HG02938 (cell line): Measurements from ENCODE around the gene SMARCB1.

Experiments used
- ATAC-seq: cut with Tn5 transposase; IDR thresholded peaks from one replicate; pipeline ENCODE4 v1.9.1; 2021; ENCODE audit warnings: mild to moderate bottlenecking, moderate library complexity; ENCODE audit not compliant: unreplicated experiment

Gene SMARCB1

DNA sequence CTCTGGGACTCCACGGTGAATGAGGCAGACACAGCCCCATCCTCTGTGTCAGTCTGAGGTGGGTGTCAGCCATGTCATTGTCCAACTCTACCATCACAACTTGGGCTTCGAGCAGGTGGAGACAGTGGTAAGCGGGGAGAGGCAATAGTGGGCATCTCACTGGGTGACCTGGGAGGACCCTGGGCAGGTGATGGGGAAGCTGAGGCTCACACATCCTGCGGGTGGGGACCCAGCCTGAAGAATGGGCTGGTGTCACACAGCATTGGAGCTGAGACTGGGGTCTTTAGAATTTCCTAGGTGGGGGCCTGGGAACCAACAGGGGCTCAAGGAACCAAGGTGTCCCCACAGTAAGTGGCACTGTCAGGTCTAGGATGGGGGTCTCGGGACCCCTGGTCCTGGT is 7.0 kb upstream of the SMARCB1 start:
- no peak for ATAC-seq

DNA sequence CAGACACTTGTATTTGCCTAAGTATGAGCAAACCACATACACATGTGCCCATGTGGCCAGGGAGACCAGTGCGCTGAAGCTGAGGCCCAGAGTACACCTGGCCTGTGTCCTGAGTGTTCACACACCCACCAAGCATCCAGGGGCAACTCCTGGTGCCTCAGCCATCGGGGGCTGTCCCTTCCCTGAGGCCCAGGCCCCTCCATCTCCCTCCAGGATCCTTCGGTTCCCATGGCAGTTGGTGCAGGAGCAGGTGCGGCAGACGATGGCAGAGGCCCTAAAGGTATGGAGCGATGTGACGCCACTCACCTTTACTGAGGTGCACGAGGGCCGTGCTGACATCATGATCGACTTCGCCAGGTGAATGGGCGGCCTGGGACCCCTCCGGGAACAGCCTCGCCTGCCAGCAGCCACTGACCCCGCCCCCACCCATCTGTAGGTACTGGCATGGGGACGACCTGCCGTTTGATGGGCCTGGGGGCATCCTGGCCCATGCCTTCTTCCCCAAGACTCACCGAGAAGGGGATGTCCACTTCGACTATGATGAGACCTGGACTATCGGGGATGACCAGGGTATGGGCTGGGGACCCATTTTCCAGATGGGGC is 6.5 kb upstream of the SMARCB1 start:
- no peak for ATAC-seq

DNA sequence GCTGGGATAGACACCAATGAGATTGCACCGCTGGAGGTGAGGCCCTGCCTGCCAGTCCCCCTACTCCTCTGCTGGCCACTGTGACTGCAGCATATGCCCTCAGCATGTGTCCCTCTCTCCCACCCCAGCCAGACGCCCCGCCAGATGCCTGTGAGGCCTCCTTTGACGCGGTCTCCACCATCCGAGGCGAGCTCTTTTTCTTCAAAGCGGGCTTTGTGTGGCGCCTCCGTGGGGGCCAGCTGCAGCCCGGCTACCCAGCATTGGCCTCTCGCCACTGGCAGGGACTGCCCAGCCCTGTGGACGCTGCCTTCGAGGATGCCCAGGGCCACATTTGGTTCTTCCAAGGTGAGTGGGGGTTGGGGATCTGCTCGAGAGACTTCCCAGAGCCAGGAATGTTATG is 5.7 kb upstream of the SMARCB1 start:
- no peak for ATAC-seq

DNA sequence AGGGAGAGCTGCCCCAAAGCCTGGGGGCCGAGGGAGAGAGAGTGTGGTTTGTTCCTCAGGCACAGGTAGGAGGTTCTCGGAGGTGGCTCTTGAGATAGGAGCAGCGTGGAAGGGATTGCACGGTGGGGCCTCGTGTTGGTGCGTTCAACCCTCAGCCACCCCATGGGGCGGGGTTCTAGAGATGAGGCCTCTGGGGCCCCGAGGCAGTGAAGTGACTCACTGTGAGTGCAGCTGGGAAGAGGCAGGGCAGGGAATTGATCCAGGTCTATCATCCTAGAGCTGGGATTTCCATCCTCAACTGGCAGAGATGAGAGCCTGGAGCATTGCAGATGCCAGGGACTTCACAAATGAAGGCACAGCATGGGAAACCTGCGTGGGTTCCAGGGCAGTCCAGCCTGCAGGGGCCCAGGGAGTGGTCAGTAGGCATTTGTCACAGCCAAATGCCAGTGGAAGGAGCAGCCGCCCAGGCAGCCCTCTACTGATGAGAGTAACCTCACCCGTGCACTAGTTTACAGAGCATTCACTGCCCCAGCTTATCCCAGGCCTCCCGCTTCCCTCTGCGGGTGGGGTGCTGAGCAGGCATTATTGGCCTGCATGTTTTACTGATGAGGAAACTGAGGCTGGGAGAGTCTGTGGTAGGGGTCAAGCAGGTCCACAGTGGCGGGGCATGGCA is 5.1 kb upstream of the SMARCB1 start:
- ATAC-seq, result no peak

DNA sequence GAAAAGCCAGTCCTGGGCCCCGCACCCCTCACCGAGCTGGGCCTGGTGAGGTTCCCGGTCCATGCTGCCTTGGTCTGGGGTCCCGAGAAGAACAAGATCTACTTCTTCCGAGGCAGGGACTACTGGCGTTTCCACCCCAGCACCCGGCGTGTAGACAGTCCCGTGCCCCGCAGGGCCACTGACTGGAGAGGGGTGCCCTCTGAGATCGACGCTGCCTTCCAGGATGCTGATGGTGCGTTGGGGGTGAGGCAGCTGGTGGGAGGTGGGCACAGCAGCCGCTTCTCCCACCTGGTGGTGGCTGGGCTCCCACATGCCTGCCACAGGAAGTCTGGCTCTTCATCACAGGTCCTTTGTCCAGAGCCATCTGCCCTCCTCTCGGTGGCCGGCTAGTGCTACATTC is 4.5 kb upstream of the SMARCB1 start:
- ATAC-seq, result no peak

DNA sequence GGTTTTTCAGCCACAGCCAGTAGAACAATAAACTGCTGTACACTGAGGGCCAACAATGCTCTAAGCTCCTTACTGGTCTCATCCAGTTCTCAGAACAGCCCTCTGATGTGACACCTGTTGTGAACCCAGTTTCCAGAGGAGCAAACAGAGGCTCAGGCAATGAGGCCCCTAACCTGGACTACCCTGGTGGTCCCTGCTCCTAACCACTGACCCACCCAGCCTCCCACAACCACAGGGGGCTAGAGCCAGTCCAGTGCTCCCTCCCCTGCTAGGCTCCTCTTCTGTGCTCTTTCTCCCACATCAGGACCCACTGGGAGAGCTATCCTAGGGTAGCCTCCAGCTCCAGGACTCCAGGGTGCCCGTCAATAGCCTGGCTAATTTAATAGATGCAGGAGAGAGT is 4.1 kb upstream of the SMARCB1 start:
- ATAC-seq, result no peak

DNA sequence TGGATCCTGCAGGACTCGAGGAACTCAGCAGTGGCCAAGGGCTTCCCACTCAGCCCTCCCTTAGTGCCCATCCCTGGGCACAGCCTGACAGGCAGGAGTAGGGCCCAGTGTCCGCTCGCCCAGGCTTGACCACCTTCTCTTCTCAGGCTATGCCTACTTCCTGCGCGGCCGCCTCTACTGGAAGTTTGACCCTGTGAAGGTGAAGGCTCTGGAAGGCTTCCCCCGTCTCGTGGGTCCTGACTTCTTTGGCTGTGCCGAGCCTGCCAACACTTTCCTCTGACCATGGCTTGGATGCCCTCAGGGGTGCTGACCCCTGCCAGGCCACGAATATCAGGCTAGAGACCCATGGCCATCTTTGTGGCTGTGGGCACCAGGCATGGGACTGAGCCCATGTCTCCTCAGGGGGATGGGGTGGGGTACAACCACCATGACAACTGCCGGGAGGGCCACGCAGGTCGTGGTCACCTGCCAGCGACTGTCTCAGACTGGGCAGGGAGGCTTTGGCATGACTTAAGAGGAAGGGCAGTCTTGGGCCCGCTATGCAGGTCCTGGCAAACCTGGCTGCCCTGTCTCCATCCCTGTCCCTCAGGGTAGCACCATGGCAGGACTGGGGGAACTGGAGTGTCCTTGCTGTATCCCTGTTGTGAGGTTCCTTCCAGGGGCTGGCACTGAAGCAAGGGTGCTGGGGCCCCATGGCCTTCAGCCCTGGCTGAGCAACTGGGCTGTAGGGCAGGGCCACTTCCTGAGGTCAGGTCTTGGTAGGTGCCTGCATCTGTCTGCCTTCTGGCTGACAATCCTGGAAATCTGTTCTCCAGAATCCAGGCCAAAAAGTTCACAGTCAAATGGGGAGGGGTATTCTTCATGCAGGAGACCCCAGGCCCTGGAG is 3.3 kb upstream of the SMARCB1 start:
- no peak for ATAC-seq

DNA sequence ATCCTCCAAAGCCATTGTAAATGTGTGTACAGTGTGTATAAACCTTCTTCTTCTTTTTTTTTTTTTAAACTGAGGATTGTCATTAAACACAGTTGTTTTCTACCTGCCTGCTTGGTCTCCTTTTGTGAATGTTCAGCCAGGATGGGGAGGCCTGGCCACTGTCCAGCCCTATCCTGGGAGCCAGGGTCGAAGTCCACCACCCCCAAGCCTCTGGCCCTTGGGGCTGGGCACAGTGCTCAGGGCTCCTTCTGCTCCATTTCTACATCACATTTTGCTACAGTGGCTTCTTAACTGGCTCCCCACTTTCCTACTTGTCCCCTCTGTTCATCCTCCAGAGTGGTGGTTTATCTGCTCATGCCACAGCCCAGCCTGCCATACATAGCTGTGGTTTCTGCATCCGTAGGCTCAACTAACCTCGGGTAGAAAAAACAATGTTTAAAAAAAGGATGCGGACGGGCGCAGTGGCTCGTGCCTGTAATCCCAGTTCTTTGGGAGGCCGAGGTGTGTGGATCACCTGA is 2.5 kb upstream of the SMARCB1 start:
- ATAC-seq, result no peak

DNA sequence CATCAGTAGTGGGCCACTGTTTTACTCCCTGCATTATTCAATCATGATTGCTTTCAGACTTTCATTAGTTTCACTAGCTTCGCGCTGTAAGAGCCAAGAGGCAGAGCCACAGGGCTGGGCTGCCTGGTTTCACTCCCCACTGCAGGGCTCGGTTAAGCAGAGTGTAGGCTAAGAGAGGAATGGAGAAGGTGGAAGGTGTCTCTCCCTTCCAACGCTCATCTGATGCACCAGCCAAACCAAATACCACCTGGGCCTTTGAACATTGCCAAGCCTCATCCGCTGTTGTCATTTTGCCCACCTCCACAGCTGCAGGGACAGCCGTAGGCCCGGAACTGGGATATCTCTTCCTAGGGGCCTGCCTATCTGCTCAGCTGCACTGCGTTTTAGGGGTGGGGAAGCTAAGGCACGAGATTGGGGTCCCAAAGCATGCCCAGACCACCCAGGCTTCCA is 480 bp upstream of the SMARCB1 start:
- ATAC-seq, result no peak

DNA sequence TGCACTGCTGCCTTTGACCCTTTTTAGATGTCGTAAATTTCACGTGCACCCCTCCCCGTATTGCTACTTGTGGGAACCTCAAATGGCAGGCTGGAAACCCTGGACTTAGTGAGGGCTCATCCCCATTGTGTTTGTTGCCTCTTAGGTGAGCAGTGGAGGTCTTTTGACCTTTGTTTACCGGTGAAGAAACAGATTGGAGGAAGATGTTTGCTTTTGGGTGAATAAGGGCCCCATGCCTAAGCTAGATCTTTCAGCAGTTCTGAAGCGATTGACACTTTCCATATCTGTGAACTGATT is 782 bp downstream of the SMARCB1 start:
- ATAC-seq, result no peak

DNA sequence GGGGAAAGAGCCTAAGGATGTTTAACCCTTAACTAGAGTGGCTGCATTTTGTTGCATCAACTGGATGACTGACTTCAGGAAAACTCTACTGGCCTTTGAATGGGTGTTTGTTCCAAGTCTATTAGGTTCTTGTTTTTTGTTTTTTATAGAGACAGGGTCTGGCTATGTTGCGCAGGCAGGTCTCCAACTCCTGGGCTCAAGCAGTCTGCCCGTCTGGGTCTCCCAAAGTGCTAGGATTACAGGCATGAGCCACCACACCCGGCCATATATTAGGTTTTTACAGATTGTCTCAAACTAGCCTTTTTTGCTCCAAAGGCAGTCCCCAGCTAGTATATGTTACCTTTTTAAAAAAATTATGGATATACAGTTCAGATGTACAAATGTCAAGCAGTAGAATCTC is 1.1 kb downstream of the SMARCB1 start:
- ATAC-seq, result no peak

DNA sequence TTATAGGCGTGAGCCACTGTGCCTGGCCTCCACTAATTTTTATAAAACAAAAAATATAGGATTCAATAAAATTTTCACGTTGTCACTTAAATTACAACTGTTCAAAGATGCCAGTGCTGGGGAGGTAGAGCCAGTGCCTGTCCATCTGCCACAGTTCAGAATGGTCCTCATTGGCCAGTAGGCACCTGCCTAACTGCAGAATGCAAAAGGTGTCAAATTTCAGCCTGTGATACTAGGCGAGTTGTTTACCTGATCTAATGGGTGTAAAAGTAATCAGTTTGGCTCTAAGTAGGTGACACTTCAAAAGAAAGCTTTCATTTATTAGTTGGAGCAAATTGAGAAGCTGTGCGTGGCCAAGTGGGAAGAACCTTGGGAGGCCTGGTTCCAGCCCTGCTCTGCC is 2.4 kb downstream of the SMARCB1 start:
- ATAC-seq, result no peak

DNA sequence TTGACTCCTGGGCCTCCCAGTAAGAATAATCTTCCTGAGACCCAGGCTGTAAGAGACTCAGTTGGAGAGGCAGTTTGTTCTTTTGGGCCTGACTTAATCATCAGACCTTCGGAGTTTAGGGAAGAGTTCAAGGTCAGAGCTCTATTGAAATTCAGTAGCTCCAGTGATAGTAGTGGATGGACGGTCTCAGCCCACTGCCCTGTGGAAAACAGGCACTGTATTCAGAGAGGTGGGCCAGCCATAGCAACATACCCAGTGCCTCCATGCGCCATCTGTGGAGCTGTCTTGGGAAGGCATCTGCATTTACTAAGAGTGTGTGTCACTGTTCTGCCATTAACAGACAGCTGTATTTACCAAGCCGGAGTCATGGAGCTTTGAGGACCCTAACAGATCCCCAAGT is 2.9 kb downstream of the SMARCB1 start:
- no peak for ATAC-seq

DNA sequence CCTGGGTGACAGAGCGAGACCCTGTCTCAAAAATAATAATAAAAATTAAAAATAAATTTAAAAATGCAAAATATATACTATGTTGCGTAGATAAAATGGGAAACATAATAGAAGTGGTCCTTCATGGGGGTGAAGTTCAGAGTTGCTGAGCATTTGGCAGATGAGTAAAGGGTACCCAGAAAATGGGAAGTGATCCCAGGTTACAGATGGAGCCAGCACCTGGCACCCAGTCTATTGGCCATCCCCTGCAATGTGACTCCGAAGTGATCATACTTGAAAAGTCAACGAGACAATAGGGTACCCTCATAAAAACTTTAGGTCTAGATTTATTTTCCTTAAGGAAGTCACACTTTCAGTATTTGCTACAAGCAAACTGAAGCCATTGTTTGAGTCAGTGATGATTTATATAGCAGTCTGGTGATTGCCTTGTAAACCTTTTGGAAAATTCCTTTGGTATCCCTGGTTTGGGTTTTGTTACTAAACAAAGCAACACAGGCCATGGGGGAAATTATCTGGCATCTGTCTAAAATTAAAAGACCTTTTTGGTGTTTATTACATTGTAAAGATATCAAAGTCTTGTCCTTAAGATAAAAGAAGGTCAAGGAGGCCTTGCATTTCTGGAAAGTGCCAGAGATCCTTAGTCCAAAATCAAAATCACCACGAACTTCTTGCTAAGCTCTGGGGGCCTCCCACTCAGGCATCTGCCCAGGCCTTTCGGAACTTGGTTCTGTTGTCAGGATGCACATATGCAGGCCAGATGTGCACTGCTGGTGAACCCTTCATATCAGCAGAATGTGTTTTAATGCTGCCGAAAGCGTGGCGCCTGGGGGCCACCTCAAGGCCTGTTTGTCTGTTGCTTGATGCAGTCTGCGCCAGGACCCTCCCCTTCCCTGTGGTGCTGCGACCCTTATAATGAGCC is 4.3 kb downstream of the SMARCB1 start:
- no peak for ATAC-seq

DNA sequence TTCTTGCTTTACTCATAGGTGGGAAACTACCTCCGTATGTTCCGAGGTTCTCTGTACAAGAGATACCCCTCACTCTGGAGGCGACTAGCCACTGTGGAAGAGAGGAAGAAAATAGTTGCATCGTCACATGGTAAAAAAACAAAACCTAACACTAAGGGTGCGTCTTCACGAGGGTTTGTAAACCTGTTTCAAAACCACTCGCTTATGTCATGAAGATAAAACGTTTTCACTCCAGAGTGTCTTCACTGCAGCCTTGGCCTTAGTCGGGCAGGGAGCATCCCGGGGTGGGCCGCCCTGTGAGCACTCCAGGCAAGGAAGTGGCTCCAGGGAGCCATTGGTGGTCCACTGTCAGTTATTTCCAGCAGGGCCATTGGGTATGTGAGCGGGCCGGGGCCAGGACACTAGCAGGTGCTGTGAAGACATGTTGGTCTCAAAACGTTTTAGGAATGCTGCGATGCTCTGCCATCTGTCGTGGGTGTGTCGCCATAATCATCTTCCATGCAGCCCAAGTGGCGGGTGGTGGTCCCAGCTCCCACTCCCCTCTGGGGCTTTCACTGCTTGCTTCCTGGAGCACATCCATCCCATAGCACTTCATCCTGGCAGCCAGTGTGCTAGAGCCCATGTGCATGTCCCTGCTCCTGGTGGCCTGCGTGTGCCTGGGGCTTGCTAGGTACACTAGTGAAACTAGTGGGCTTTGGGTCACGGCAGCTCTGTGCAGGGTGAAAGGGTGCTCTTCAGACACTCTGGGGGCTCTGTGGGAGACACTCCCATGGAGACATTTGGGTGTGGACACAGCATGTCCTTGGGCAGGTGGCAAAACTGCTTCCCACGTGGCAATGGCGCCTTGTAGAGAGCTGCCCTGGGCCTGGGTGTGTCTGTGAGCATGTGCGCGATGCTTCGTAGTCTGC is 5.2 kb downstream of the SMARCB1 start:
- no peak for ATAC-seq

DNA sequence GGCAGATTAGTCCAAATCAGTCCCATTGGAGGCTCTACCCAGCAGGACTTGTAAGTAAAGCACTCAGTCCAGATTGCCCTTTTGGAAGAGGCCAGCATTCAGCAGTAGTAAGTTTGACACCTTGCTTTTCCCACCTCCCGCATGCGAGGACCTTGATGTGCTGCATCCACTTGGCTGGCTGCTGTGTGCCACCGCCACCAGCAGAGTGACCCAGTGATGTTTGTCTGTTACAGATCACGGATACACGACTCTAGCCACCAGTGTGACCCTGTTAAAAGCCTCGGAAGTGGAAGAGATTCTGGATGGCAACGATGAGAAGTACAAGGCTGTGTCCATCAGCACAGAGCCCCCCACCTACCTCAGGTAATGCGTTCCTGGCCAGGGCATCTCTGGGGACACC is 6.6 kb downstream of the SMARCB1 start:
- ATAC-seq, result no peak

DNA sequence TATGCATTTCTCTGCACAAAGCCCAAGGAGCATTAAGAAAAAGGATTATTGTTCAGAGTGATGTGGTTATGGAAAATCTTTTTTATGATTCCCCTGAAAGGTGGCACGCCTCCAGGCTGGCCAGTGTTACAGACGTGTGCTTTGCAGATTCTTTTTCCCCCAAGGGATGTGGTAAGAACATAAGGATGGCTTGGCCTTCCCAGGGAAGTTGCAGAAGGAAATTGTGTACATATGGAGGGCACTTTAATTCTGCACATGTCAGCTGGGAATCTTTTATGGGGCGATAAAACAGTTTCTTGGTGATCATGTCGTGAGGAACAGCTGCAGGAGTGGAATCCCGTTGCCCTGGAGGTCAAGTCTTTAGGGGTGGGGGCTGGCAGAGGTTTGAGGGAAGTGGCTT is 9.7 kb downstream of the SMARCB1 start:
- no peak for ATAC-seq

DNA sequence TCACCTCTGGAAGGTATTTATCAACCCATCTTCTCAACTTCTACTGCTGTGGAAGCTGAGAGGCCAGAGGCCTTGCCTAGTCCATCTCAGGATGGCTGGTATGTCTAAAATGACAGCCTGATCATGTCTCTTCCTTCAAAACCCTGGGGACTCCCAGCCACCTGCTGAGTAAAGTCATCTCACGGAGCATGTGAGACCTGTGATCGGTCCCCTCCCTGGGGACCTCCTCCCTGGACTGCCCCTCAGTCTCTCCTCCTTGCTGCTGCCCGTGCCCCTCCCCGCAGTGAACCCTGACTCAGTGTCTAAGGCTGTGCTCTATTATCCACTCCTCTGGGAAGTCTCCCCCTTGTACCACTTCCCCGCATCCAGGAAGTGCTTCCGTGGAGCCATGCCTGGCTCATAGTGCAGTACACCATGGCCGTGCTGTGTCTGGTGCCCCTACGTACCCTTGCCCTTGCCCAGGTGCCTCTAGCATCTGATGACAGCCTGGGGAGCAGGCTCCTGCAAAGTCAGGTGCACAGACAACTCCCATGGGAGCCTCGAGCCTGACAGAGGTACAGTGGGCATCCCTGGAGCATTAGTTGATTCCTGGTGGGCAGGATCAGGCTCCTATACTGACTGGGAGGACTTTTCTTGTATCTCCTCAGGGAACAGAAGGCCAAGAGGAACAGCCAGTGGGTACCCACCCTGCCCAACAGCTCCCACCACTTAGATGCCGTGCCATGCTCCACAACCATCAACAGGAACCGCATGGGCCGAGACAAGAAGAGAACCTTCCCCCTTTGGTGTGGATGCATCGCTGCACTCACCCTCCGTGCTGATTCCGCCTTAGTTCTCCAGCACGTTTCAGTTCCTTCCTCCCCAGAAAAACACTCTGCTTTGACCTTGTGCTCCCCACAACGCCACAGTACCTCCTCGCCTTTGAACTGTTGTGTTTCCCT is 13.8 kb downstream of the SMARCB1 start:
- no peak for ATAC-seq
